DMS153 treated with DMSO at 0.1 percent for 48 hours (cell line): ENCODE data around the gene ABCA2.
"Not testable (repeated sequence)": the region's sequence is repeated elsewhere in the genome, so short reads cannot be mapped to it uniquely, and the experiment has no call there.

ENCODE experiments used
- DNase-seq: peaks from one replicate; lab custom pipeline; 2025; ENCODE audit not compliant: unreplicated experiment; lab: John Stamatoyannopoulos, UW

ABCA2 gene

DNA sequence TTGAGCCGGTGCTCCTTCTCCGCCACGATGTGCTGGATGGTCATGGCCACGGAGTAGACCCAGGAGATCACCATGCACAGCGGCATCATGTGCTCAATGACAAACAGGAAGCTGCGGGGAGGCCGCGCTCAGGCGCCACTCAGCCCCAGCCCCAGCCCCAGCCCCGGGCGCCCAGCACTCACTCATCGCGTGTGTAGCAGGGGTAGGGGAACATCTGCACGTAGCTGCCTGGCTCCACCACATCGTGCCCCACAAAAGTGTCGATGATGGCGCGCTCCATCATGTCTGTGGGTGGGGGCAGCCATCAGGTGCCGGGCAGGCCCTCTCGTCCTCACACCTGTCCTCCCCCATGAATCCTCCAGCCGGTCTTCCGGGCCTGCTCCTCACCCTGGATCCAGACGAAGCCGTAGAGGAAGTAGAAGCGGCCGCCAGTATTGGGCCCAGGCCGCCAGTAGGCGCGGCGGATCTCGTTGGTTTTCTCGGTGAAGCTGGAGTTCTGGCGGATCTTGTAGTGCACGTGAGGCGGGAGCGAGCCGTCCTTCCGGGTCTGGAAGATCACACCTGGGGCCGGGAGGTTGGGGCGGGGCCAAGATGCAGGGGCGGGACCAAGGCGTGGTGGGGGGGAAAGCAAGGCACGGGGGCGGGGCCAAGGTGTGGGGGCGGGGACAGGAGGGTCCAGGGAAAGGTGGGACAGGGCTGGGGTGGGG is 10.1 kb downstream of the ABCA2 start:
- no peak for DNase-seq

DNA sequence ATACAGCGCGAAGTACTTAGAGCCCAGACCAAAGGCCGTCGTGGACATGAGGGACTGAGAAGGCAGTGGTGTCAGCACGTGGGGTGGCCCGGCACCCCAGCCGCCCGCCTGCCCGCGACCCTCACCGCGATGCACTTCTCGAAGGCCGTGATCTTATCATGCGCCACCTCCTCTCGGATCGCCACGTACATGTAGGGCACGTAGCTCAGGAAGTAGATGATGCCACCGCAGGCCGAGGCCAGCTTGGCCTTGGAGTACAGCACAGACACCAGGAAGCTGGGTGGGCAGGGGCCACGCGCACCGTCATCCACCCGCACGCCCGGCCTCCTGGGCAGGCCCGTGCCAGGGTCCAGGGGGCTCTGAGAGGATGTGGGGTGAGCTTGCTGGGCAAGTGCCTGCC is 11.0 kb downstream of the ABCA2 start:
- DNase-seq = no peak

DNA sequence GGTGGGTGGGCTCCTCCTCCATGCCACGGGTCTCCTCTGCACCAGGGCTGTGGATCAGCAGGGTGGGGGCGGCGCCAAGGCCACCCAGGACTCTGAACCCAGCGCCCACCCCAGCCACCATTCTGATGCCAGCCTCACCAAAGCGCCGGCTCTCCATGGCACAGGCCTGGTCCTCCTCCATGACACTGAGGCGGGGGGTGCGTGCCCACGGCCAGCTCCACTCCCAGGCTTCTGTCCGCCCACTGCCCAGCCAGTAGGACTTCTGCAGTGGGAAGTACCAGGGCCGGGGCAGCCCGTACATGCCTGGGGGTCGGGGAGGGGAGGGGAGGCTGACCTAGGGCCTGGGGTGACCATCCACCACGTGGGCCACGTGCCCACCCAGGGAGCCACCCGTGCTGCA is 11.6 kb downstream of the ABCA2 start:
- no peak for DNase-seq

DNA sequence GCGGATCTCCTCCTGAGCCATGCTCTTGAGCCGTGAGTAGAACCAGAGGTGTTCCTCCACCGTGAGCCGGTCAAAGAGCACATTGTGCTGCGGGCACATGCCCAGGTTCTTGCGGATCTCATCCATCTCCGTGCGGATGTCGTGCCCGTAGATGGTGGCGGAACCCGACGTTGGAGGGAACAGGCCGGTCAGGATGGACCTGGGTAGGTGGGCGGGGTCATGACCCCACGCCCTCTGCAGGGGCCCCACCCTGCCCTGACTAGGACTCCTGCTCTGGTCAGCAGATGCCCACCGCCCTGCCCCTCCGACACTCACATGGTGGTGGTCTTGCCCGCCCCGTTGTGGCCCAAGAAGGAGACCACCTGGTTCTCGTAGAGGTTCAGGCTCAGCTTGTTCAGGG is 12.1 kb downstream of the ABCA2 start:
- no peak for DNase-seq

DNA sequence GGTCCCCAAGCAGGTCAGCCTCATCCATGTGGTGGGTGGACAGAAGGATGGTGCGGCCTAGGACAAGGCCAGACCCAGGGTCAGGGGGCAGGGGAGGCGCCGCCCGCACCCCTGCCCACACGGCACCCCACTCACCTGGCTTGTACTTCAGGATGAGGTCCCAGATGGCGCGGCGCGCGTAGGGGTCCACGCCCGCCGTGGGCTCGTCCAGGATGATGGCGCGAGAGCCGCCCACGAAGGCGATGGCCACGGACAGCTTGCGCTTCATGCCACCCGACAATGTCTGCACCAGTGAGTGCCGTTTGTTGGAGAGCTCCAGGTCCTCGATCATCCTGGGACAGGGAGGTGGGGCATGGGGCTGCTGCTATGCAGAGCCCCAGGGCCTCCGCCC is 12.5 kb downstream of the ABCA2 start:
- DNase-seq = no peak

DNA sequence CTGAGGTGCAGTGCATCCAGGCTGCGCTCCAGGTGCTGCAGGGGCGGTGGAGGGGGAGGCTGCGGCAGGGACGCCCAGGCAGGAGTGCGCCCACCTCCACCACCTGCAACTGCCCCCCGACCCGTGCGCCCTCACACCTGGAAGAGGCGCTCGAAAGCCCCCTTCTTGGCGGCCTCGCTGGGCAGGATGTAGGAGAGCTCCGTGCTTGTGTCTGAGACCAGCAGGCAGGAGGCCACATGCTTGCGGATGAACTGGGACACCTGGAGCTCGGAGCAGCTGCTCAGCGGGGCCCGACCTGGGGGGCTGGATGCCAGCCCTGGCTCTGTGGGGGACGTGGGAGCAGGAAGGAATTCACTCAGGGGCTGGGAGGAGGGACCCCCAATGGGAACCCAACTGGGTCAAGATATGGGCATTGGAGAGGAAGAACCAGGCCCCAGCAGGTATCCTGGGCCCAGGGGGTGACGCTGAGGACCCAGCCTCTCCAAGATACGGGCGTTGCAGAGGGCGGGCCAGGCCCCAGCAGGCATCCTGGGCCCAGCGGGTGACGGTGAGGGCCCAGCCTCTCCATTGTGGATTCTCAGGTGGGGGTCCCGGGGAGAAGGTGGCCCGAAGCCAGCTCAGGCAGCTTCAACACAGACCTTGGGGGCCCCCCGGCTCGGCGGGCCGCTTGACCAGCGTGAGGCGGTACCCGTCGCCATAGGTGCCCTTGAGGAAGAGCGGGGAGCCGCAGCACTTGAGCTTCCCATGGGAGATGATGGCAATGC is 13.1 kb downstream of the ABCA2 start:
- DNase-seq = no peak

DNA sequence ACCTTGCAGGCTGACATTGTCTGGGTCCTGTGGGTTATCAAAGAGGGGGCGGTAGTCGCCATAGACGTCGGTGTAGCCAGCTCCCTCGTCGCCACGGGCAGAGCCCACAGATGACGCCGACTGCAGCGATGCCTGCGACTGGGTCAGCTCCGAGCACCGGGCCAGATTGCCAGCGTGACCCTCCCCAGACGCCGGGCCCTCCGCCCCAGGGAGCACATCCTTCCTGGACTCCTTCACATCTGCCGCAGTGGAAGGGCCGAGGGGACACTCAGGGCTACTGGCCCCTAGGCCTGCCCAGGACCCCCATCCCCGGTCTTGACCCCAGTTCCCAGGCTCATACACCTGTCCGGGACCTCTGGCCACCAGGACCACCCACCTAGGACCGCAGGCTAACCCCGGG is 13.9 kb downstream of the ABCA2 start:
- DNase-seq = no peak

DNA sequence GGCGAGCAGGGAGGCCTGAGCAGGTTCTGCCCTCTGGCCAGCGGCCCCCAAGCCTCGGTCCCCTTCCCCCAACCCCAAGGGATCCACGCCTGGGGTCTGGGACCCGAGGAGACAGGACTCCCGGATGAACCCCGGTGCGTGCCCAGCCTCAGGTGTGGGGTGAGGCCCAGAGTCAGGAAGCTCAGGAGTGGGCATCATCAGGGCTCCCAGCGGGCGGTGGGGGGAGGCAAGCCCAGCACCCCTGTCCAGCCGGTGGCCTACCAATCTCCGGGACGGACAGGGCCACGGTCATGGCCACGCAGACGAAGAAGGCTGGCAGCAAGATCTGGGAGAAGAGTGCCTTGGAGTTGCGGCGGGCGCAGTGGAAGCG is 14.5 kb downstream of the ABCA2 start:
- DNase-seq = no peak

DNA sequence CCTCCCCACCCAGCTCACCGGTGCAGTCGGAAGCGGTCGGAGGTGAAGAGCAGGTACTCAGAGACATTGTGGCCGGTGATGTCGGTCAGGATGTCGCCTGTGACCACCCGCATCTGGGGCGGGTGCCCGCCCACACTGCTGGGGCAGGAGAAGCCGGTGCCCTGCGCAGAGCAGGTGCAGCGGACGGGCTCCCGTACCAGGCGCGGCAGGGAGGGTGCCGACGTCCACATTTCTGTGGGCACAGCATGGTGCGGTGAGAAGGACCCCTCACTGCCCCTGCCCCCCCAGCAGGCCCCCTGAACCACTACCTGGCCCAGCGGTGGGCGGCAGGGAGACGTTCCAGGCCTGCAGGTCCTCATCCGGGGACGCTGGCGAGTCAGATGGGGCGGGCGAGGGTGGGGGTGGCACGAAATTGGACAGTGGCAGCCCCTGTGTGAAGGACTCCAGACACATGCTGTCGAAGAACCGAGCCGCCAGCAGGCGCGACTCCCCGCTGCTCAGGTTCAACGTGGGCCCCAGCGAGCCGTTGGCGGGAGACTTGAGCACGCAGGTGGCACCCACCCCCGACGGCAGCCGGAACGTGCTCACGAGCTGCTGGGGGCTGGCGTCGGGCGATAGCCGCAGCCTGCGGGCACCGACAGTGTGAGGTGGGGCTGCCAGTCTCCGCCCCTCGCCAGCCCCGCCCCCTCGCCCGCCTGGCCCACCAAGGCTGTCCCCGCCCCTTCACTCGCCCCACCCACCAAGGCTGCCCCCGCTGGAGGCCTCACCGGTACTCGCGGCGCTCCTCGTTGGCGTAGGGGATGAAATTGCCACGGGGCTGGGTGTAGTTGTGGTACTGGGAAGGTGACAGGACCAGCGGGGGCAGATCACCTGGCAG is 15.1 kb downstream of the ABCA2 start:
- no peak for DNase-seq

DNA sequence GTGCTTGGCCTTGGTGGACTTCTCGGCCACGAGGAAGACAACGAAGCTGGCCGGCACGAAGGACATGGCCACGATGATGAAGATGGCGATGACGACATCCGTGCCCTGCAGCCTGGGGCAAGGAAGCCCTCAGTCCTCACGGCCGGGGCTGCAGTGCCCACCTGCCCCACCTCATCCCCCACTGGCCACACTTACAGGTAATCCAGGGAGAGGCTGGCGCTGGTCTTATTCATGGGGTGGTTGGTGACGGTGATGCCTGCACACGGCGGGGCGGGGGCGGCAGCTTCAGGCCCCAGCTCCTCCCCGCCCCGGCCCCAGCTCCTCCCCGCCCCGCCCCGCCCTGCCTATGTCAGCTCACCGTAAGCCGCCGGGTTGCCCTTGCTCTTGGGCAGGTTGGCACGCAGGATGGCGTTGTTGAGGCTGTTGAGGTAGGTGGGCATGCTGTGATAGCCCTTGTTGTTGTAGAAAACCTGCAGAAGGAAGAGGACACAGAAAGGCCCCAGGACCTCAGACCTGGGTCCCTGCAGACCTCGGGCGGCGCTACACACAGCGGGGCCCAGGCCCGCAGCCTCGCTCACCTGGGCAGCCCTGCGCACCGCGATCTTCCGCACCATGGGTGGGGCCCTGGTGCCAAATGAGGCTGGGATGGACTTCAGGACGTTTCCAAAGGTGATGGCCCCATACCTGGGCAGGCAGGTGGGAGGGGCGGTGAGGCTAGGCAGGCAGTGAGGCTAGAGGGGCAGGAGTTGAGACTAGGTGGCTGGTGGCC is 15.9 kb downstream of the ABCA2 start:
- no peak for DNase-seq

DNA sequence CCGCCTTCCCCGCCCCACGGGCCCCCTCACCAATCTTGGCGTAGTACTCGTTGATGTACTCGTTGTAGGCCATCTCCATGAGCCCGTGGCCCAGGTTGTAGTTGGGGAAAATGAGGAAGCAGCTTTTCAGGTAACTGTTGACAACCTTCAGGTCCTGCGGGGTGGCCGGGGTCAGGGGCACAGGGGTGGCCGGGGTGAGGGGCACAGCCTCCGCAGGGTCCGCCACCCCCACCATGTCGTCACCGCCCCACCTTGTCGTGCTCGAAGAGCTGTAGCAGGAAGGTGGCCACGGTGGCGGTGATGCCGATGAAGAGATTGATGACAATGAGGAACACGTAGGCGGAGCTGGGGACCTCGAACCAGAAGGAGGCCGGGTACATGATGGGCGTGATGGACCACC is 16.9 kb downstream of the ABCA2 start:
- DNase-seq = no peak

DNA sequence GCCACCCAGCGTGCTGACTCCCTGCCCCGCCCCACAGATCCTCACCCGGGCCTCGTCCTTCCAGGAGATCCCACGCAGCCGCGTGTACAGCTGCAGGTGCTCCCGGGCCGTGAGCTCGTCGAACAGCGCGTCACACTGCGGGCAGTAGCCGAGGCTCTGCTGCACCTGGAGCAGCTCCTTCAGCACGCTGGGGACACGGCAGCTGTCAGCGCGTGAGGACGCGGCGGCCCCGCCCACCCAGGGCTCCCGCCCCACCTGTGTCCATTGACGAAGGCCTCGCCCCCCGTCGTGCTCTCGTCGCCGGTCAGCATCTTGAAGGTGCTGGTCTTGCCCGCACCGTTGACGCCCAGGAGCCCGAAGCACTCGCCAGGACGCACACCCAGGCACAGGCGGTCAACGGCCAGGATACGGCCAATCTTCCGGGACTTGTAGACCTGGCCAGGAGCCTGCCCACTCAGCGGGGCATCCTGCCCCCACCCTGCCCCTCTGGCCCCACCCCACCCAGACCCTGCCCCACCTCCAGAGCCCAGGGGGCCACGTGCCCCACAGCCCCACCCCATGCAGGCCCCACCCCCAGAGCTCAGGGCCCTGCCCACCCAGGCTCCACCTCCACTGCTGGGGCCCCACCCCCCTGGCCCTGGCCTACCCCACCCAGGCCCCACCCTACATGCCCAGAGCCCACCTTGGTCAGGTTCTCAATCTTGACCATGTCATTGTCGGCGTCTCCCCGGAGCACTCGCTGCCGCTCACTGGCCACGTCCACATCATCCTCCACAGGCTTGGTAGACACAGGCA is 17.9 kb downstream of the ABCA2 start:
- no peak for DNase-seq

DNA sequence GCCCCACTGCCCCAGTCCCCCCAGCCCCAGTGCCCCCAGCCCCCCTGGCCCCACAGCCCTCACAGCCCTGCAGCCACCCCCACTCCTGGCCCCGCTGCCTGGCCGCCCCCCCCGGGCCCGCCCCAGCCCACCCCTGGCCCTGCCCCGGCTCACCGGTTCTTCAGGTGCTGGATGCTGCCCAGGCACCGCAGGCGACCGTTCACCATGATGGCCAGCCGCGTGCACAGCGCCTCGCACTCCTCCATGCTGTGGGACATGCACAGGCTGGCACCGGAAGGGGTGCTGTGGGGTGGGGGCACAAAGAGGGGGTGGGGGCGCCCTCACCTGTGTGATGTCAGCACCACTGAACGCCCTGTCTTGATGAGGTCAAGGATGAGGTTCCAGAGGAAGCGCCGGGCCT is 18.8 kb downstream of the ABCA2 start:
- DNase-seq = no peak

DNA sequence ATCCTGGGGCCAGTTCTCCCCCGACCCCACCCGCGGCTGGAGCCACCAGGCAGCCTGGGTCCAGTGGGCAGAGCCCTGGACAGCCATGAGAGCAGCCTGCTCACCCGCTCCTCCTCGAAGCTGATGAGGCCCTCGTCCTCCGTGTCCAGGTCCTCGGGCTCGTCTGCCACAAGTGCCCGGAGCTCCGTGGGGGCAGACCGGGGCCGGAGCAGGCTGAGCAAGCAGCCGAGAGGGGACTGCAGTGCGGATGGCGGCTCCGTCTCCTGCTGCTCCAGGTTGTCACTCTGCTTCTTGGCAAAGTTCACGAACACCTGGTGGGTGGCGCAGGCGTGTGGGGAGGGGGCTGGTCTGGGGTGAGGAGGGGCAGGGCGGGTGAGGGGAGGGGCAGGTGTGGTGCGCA is 19.7 kb downstream of the ABCA2 start:
- no peak for DNase-seq

DNA sequence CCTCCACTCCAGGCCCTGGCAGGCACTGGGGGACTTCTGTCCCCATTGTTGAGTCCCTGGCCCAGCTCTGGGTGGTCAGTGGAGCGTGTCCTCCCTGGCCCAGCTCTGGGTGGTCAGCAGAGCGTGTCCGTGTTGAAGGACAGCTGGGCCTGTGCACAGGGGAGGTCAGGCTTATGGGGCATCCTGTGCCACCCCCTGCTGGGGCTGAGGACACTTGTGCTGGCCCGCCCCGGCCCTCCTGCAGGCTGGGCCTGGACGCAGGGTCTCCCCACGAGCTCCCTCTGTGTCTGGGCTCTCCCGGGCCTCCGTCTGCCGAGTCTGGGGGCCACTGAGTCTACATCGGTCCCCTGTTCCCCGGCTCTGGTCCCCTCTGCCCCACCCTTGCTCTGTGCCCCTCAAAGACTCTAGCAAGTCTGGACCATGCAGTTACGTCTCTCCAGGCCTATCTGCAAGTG is 20.2 kb downstream of the ABCA2 start:
- DNase-seq = no peak

DNA sequence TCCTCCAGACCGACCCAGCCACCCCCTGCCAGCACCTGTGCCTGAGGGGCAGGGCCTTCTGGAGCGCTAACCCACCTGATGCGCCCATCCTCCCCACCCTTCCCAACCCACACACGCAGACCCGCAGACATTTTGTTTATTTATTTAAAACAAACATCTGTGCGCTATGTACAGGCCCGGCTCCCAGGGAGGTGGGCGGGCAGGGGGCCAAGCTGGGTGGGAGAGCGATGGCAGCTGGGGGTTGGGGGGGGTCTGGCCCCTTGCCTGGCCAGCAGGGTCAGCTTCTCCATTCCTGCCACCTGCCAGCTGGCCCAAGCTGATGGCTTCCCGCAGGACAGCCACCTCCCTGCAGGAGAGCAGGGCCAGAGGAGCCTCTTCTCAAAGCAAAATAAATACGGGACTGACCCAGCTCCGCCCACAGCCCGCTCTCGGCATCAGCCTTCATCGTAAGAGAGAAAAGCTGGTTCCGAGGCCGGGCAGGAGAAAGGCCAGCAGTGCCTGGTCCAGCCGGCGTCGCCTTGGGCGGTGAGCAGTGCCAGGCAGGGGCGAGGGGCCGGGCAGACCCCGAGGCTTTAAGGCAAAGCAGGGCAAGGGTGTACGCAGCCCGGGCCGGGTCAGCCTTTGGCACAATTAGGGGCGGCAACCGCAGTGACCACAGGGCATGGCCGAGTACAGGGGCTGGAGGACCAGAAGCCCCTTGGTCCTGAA is 20.8 kb downstream of the ABCA2 start:
- no peak for DNase-seq

DNA sequence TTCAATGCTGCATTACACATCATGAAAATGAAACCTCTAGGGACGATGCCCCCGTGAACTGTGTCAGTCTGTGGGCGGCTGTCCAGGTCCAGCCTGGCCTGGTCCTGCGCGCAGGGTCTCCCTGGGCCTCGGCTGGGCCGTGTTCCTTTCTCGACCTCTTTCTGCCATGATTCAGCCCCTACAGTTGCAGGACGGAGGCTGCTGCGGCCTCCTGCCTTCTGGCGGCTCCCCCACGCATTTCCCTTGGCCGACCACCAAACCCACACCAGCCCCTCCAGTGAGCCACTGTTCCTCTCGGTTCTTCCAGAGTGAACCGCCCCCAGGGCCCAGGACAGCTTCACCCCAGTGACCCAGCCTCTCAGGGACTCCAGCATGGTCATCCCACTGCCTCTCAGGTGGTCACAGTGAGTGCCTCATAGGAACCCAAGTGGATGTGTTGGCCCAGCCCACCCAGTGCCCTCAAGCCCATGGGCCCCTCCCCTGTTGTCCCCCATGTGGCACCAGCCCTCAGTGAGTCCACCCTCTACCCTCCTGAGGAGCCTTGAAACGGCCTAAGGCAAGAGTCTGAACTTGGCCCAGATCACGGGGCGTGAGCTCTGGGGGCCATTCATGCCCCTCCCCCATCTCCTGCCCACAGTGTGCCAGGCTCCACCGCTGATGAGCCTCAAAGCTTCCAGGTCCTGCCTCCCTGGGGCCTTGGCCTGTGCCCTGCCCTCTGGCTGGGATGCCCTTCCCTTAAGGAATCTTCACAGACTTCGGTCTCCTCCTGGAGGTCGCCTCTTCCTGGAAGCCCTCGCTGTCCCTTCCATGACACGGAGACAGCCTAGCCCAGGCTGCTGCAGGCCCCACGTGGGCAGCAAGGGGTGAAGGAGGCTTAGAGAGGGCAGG is 21.7 kb downstream of the ABCA2 start:
- DNase-seq = no peak

DNA sequence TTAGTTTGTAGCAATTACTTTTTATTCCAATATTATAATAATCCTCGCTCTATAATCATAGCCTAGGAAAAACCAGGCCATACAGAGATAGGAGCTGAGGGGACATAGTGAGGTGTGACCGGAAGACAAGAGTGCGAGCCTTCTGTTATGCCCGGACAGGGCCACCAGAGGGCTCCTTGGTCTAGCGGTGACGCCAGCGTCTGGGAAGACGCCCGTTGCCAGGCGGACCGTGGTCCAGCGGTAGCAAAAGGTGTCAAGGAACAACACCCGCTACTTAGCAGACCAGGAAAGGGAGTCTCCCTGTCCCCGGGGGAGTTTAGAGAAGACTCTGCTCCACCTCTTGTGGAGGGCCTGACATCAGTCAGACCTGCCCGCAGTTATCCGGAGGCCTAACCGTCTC is 23.8 kb downstream of the ABCA2 start:
- not testable (repeated sequence) for DNase-seq

DNA sequence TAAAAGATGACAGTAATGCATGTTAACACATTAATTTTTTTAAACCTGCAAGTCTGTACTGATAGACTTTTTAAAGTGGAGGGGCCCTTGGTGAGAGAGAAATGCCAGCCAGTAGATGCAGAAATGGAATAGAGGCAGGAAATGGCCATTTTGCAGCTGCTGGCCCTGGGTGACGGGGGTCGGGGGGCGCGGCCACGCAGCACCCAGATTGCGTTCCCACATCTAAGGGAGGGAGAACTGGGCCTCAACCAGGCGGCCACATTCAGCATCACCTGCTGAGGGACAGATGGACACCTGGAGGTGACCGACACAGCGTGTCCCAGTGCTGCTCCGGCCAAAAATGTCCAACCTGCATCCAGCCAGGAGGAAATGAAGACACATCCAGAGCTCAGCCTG is 25.4 kb downstream of the ABCA2 start:
- DNase-seq = no peak
